GM21717 (cell line): ENCODE measurements around the gene PLAAT1.

Experiments used
- ATAC-seq: cut with Tn5 transposase; IDR thresholded peaks from one replicate; pipeline ENCODE4 v1.9.1; 2021; ENCODE audit warnings: mild to moderate bottlenecking, moderate library complexity; ENCODE audit not compliant: unreplicated experiment

Gene PLAAT1

GRCh38 chr3:193250492-193250891, 9.5 kb downstream of the PLAAT1 start:
- ATAC-seq = no peak

DNA sequence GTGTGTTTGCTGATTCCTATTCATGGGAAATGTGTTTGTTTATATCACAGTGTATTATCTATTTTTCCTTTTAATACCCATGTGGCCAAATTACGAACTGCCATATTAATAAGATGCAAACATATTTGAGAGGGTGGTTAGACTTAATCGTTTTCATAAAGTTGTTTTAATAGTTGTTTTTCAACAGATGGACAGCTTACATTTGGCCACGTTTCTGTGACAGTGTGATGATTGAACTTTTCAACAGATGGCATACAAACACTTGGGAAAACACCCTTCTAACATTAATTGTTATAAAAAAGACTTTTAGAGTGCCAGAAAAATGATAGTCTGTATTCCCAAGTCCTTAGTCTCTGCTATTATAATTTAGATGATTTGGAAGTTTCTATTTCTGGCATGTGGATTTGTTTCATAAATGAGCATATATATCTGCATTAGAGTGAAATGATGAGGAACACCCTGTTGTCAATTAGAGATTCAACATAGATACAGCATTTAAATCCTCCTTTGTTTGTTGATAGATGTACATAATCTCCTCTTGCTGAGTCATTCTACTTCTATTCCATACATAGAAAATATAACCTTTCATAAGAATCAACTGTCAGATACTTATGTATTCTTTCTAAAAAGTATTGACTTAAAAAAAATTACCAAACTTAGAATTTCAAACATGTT, 13.1 kb downstream of the PLAAT1 start:
- no peak for ATAC-seq

- no peak for ATAC-seq
Measured at GRCh38 chr3:193261970-193262369, 20.9 kb downstream of the PLAAT1 start.

DNA sequence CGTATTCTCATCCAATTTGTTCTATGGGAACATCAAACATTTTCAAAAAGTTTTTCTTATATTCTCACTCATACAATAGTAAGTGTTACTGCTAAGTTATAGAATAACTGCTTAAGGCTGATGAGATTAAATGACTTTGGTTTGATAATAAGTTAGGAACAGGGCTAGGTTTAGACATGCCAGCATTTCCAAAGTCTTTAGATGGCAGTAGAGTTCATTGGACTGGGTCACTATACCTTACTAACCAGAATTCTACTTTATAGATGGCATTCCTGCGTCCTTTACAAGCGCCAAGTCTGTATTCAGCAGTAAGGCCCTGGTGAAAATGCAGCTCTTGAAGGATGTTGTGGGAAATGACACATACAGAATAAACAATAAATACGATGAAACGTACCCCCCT, 21.7 kb downstream of the PLAAT1 start:
- ATAC-seq = no peak

DNA sequence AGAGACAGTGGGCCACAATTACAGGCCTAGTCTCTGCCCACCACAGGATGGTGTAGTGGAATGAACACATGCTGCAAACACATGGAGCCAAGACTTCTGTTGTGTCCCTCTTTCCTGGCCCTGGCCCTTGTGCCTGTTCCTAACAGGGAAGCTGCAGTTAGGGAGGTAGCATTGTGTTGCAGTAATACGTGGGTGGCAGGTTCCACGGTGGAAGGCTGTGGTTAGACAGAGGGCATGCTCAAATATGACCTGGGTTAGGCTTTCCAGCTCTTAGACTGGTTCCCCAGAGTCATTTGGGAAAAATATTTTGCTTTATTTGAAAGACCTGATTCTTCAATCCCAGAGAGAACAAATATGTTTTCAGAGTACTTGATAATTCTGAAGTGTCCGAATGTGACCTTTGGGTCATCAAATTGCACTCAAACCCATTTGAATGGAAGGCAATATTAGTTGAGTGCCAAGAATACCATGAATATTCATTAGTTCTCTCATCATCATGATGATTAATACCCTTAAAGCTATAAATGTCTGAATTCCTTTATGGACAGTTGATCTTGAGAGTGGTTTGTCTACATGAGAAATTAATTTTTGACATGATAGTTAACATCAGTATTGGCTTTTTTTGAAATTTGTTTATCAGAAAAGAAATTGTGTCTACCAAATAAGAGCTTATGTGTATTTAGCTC, 28.5 kb downstream of the PLAAT1 start:
- ATAC-seq = no peak

GRCh38 chr3:193270451-193270850, 29.4 kb downstream of the PLAAT1 start:
- no peak for ATAC-seq

DNA sequence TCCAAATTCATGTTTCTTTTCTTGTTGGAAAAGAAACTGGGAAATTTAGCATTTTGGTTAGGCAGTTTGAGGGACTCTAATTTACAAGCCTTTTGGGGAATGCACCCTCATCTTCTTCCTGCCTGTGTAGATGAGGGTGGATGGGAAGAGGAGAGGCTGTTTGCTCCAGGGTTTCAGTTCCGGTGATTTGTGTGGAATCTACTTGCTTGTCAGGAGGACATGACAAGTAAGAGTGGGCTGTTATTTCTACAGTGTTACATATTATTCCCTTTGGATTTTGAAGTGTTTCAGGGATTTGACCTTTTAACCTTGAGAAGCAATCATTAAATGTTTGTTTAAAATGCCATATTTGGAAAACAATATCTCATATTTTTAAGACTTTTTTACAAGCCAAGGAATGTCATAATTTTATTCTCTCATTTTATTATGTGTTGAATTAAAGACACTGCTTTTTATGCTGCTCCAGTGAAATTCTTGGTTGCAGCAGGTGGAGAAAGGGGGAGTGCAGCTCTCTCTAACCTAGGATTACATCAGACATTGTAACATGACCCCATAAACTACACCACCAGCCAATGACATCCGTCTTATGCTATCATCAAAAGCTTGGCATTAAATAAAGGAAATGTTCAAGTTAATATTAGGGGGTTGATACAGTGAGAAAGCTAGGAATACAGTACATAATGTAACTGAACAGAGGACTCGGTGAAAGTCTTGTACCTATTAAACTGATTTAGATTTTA, 30.2 kb downstream of the PLAAT1 start:
- ATAC-seq = no peak

GRCh38 chr3:193292386-193292785, 51.4 kb downstream of the PLAAT1 start:
- no peak for ATAC-seq

- no peak for ATAC-seq
Measured at GRCh38 chr3:193295985-193296384, 55.0 kb downstream of the PLAAT1 start.

GRCh38 chr3:193297421-193297820, 56.4 kb downstream of the PLAAT1 start:
- no peak for ATAC-seq

DNA sequence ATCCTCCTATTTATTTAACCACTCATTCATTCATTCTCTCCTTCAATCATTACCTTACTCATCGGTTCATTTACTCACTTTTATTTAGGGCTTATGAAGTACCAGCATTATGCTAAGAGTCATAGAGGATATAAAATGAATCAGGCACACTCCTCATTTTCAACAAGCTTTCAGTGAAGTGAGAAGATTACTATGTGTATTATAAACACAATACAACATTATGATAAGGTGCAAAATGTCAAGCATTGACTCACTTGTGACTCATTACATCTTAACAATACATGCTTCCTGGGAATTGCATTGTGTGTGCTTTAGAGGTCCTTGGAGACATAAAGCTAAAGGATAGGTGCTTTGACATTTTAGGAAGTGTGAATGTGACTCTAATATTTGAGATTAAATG, 60.4 kb downstream of the PLAAT1 start:
- no peak for ATAC-seq

- no peak for ATAC-seq
Measured at GRCh38 chr3:193305356-193305755, 64.3 kb downstream of the PLAAT1 start.

DNA sequence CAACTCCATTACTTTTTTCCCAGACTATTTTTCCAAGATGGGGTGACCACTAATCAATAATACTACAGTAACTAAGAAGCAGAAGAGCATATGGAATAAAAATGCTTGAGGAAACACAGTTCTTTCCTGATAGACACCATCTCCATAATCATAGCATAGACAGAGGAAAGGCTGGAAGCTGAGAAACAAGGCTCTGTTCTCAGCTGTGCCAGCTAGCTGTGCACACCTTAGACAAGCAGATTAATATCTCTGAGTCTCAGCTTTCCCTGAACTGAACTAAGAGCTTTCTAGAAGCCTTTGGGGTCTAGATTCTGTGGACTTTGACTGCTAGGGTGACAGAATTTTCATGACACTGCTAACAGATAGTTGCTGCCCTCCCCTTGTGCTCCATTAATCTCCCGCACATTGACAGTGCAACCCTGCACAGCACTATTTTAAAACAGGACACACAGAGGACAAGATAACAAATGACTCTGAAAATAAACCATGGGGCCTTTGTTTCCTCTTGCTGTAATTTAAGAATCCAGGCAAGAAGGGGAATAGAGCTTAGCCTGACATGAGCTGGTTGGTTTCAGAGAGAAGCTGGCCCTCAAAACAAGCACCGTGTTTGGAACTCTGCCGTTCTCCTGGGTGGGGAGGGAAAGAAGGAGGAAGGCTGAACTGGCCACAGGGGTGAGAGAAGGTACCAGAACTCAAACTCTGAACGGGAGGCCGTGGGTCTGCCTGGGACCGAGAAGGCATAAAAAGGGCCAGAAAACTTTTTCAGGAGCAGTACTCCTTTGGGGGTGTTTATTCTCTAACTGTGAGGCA, 70.1 kb downstream of the PLAAT1 start:
- no peak for ATAC-seq

DNA sequence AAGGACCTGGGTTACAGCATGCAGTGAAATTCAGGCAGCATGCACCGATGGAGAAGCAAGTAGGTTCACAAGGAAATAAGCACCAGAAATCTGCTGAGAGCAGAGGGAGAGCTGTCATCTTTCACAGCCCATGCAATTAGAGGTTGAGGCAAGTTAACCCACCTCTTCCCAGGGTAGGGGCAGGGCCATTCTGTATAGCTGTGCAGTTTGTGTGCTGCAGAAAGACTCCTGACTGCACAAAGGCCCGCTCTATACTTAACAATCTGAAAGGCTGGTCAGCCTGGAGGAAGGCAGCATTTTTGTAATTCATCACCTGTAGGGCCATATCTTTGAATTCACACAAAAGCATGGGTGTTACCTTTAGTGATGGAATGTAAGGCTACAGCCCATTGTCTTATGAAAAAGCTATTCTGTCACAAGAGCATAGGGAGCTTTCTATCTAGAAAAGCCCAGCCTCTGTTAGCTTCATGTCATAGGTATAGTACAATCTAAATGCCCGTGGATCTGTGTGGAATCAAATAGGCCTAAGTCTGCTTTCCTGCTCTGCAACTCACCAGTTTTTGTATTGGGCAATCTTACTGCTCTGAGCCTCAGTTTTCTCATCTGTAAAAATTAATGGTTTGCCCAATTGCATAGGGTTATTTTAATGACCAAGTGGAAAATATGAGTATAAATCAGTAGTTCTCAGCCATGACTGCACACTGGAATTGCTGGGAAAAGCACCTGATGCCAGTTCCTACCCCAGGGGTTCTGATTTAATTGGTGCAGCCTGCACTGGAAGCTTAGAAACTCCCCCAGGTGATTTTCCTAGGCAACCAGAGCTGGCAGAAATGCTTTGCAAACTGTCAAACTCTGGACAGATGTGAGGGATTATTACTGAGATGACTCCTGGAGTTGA, 72.3 kb downstream of the PLAAT1 start:
- ATAC-seq = no peak

DNA sequence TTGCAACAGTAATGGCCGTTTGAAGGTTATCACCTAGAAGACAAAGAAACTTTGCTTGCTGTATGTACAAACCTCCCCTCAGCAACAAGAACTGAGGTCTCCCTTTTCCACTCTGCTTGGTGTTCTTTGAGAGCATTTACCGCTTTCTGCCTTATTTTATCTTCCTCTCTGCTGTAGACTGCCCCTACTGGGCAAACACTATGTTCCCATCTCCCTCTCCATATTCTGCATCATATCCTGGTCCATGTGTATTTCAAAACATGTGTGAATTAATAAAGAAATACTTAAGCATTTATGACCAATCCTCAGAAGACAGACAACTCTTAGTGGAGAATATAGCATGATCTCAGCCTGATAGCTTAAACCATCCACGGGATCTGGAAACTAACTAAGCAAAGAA, 73.1 kb downstream of the PLAAT1 start:
- no peak for ATAC-seq

GRCh38 chr3:193317682-193318300, 76.8 kb downstream of the PLAAT1 start:
- ATAC-seq = no peak
